ENCODE measurements around the gene VAV2.

VAV2 gene

GRCh38 chr9:133875131-133875530 is 117.0 kb downstream of the VAV2 start:
- no peak for DNase-seq (ENCODE audit: low read depth in 3 of 3)

- no peak for DNase-seq (ENCODE audit: low read depth in 3 of 3)
Observed at GRCh38 chr9:133874659-133875058, 117.5 kb downstream of the VAV2 start.

GRCh38 chr9:133874060-133874657 is 118.0 kb downstream of the VAV2 start:
- DNase-seq (ENCODE audit: low read depth in 3 of 3): no peak

GRCh38 chr9:133873461-133873891 is 118.6 kb downstream of the VAV2 start:
- DNase-seq (ENCODE audit: low read depth in 3 of 3): no peak

- DNase-seq (ENCODE audit: low read depth in 3 of 3): no peak
Observed at GRCh38 chr9:133873009-133873408, 119.1 kb downstream of the VAV2 start.

- DNase-seq (ENCODE audit: low read depth in 3 of 3): no peak
Observed at GRCh38 chr9:133870598-133871595, 121.2 kb downstream of the VAV2 start.

GRCh38 chr9:133869674-133870405 is 122.3 kb downstream of the VAV2 start:
- peak in 1 of 3 experiments; percentile 15 for DNase-seq (ENCODE audit: low read depth in 3 of 3)

GRCh38 chr9:133868203-133868602 is 123.9 kb downstream of the VAV2 start:
- DNase-seq (ENCODE audit: low read depth in 3 of 3): no peak

GRCh38 chr9:133866946-133867345 is 125.2 kb downstream of the VAV2 start:
- no peak for DNase-seq (ENCODE audit: low read depth in 3 of 3)

- no peak for DNase-seq (ENCODE audit: low read depth in 3 of 3)
Observed at GRCh38 chr9:133864011-133864410, 128.1 kb downstream of the VAV2 start.

GRCh38 chr9:133863257-133863592 is 128.9 kb downstream of the VAV2 start:
- DNase-seq (ENCODE audit: low read depth in 3 of 3): no peak

- no peak for DNase-seq (ENCODE audit: low read depth in 3 of 3)
Observed at GRCh38 chr9:133862585-133863256, 129.4 kb downstream of the VAV2 start.

GRCh38 chr9:133861692-133862091 is 130.4 kb downstream of the VAV2 start:
- DNase-seq (ENCODE audit: low read depth in 3 of 3): no peak

GRCh38 chr9:133861086-133861485 is 131.0 kb downstream of the VAV2 start:
- DNase-seq (ENCODE audit: low read depth in 3 of 3): no peak

- DNase-seq (ENCODE audit: low read depth in 3 of 3): no peak
Observed at GRCh38 chr9:133858771-133859170, 133.4 kb downstream of the VAV2 start.

- DNase-seq (ENCODE audit: low read depth in 3 of 3): no peak
Observed at GRCh38 chr9:133857639-133858038, 134.5 kb downstream of the VAV2 start.

GRCh38 chr9:133856798-133857197 is 135.3 kb downstream of the VAV2 start:
- DNase-seq (ENCODE audit: low read depth in 3 of 3): no peak

- no peak for DNase-seq (ENCODE audit: low read depth in 3 of 3)
Observed at GRCh38 chr9:133855802-133856521, 136.2 kb downstream of the VAV2 start.

GRCh38 chr9:133855371-133855770 is 136.8 kb downstream of the VAV2 start:
- no peak for DNase-seq (ENCODE audit: low read depth in 3 of 3)

GRCh38 chr9:133854765-133855164 is 137.4 kb downstream of the VAV2 start:
- DNase-seq (ENCODE audit: low read depth in 3 of 3): no peak

- DNase-seq (ENCODE audit: low read depth in 3 of 3): no peak
Observed at GRCh38 chr9:133854048-133854447, 138.1 kb downstream of the VAV2 start.
